Mammary epithelial cell (primary cell): ENCODE data around the gene GUCY2D.

Experiments used
- EZH2 ChIP-seq: IDR thresholded peaks from 2 replicates; pipeline ENCODE4 v1.6.1; 2012; ENCODE audit warnings: low read length, inconsistent platforms, borderline replicate concordance
- TF ChIP-seq, protein P1 (sequence below), 2 donors: IDR thresholded peaks in 1 of 2; conservative IDR thresholded peaks in 1 of 2; 2 replicates each; pipeline ENCODE4 v1.5.1; 2011 to 2012; ENCODE audit warnings: inconsistent platforms in 2 of 2, low read length in 2 of 2, mild to moderate bottlenecking in 2 of 2, control low read depth in 1 of 2, low read depth in 1 of 2; ENCODE audit not compliant: insufficient read depth in 1 of 2; ENCODE audit errors: extremely low read depth in 1 of 2

GRCh38 chr17:8048736-8049135 lies 46.3 kb downstream of the GUCY2D start:
- TF ChIP-seq, protein P1, sequence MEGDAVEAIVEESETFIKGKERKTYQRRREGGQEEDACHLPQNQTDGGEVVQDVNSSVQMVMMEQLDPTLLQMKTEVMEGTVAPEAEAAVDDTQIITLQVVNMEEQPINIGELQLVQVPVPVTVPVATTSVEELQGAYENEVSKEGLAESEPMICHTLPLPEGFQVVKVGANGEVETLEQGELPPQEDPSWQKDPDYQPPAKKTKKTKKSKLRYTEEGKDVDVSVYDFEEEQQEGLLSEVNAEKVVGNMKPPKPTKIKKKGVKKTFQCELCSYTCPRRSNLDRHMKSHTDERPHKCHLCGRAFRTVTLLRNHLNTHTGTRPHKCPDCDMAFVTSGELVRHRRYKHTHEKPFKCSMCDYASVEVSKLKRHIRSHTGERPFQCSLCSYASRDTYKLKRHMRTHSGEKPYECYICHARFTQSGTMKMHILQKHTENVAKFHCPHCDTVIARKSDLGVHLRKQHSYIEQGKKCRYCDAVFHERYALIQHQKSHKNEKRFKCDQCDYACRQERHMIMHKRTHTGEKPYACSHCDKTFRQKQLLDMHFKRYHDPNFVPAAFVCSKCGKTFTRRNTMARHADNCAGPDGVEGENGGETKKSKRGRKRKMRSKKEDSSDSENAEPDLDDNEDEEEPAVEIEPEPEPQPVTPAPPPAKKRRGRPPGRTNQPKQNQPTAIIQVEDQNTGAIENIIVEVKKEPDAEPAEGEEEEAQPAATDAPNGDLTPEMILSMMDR (conservative IDR thresholded peaks at IDR 0.05 in 1 of 2, IDR thresholded peaks at IDR 0.05 in 1 of 2; ENCODE audit: extremely low read depth in 1 of 2, insufficient read depth in 1 of 2, low read depth in 1 of 2, low read length in 2 of 2): no peak
- TF ChIP-seq EZH2: no peak
